Spleen (tissue), 11 donors: ENCODE results near the gene SLIT1. TPM values are rescaled to one million over a fixed set of nuclear protein-coding genes. Genes with fewer than 3 reads are reported as not detected.

ENCODE experiments used
- DNase-seq: peaks from one replicate; pipeline ENCODE4 v3.0.0-alpha.2; 2020
- H3K27ac ChIP-seq, 8 donors: fragments of 200-600 bp; sonication (generic) in 7 of 8; 1 replicate in 4 of 8; 2 replicates in 4 of 8; pipeline versions ENCODE4 v1.5.0 to v1.8.0; 2016 to 2021; ENCODE audit warnings: inconsistent platforms in 4 of 8, mild to moderate bottlenecking in 4 of 8, moderate library complexity in 1 of 8
- H3K27me3 ChIP-seq, 7 donors: fragments of 200-600 bp; sonication (generic) in 6 of 7; replicated peaks in 1 of 7; 1 replicate in 4 of 7; 2 replicates in 3 of 7; pipeline versions ENCODE4 v1.5.0 to v1.8.0; 2016 to 2021; ENCODE audit warnings: inconsistent platforms in 3 of 7, mild to moderate bottlenecking in 1 of 7
- H3K36me3 ChIP-seq, 6 donors: fragments of 200-600 bp; sonication (generic) in 5 of 6; 1 replicate in 4 of 6; 2 replicates in 2 of 6; pipeline versions ENCODE4 v1.5.0 to v1.8.0; 2016 to 2021; ENCODE audit warnings: inconsistent platforms in 2 of 6
- H3K4me1 ChIP-seq, 6 donors: fragments of 200-600 bp; sonication (generic) in 5 of 6; 1 replicate in 3 of 6; 2 replicates in 3 of 6; pipeline versions ENCODE4 v1.5.0 to v1.8.0; 2016 to 2021; ENCODE audit warnings: inconsistent platforms in 3 of 6
- H3K4me3 ChIP-seq, 8 donors: fragments of 200-600 bp; sonication (generic) in 7 of 8; 1 replicate in 4 of 8; 2 replicates in 4 of 8; pipeline versions ENCODE4 v1.5.0 to v1.8.0; 2016 to 2021; ENCODE audit warnings: inconsistent platforms in 4 of 8, mild to moderate bottlenecking in 4 of 8, moderate library complexity in 2 of 8
- H3K9me3 ChIP-seq, 8 donors: fragments of 200-600 bp; sonication (generic) in 7 of 8; 1 replicate in 4 of 8; 2 replicates in 4 of 8; pipeline versions ENCODE4 v1.5.0 to v1.8.0; 2016 to 2021; ENCODE audit warnings: inconsistent platforms in 4 of 8
- POLR2A ChIP-seq, 3 donors: fragments of 450-650 bp; IDR thresholded peaks; one replicate each; pipeline ENCODE4 v1.5.1; 2017; ENCODE audit warnings: antibody characterized with exemption in 3 of 3, mild to moderate bottlenecking in 1 of 3
- POLR2AphosphoS5 ChIP-seq, 3 donors: sonication (generic); formaldehyde crosslinking; IDR thresholded peaks; one replicate each; pipeline ENCODE4 v1.5.1; 2017; ENCODE audit warnings: antibody characterized with exemption in 3 of 3
- WGBS, 5 donors: extraction: QIAGEN DNeasy Blood & Tissue Kit in 3 of 5; methylation state at CpG; one replicate each; pipeline versions ENCODE4 v1.1.5 to v1.1.7; 2013 to 2018; 5-methylcytosine and 5-hydroxymethylcytosine counted together
- intact Hi-C: fragments of 100-400 bp; cut with DNase I; formaldehyde crosslinking; loops from one replicate; pipeline ENCODE4 v1.15.0; 2023; ENCODE audit warnings: low total_unique reads
- polyA plus RNA-seq, 3 donors: library from polyadenylated mRNA; stranded (reverse); fragments of 200-250 nt; gene quantifications; one replicate each; pipeline ENCODE4 v1.2.1, GENCODE V29; 2013
- total RNA-seq, 7 donors: library from RNA; depleted of rRNA in 3 of 7; stranded (reverse); fragments of >200 nt in 3 of 7; fragmentation: NEBNext Ultra II Directional in 4 of 7; extraction: Animal tissue kit (Norgen Biotek cat#: 25700) in 4 of 7; gene quantifications; one replicate each; pipeline versions ENCODE4 v1.1.0 to v1.2.1, GENCODE V29; 2016 to 2021
- TF ChIP-seq, protein P1 (sequence below), 11 experiments: fragments of 200-600 bp in 7 of 11; fragments of 450-650 bp in 4 of 11; sonication (generic) in 4 of 11; IDR thresholded peaks in 8 of 11; conservative IDR thresholded peaks in 3 of 11; 1 replicate in 7 of 11; 2 replicates in 4 of 11; pipeline versions ENCODE4 v1.4.0 to v1.8.0; 2016 to 2021; ENCODE audit warnings: antibody characterized with exemption in 11 of 11, inconsistent platforms in 4 of 11, mild to moderate bottlenecking in 1 of 11
- donor health status: healthy with polysubstance abuse.
- donor health status: DM: no; HTN: no; CAD: no; lungs with moderate emphysema.
- donor health status: DM: no; HTN: no; CAD: no.
- donor health status: Bipolar disorder and iron deficiency.
- donor health status: healthy.
- donor health status: DM: no; HTN: no; CAD: no.
- donor health status: DM: yes; HTN: yes; CAD: no.

The SLIT1 gene
- total and polyA plus RNA-seq, 10 donors, result 0.11 to 0.82 (median 0.52) TPM

DNA sequence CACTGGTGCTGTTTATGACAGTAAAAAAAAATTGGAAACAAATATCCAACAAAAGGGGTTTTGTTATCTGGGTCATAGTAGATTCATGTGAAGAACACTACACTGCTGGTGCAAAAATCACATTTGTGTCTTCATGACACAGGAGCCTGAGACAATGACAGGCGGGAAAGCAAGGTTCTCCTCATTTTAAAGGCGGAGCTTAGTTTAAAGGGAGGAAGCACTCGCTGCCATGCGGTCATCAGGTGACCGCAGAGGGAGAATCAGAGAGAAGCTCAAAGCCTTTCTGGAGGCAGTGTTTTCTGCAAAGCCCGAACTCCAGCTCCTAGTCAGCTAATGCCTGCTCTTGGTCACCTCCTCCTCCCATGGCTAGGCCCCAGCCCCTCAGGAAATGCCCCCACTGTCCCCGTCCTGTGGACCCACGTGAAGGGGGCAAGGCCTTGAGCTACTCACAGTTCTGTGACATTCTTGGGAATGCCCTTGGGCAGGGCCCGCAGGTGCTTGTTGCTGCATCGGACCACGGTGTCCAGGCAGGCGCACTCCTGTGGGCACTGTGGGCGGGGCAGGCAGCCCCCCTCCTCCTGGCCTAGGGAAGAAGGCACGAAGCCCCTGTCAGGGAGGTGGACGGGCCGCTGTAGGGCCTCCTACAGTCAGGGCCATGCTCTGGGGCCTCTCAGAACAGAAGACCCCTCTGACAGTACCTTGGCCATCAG lies 146.1 kb downstream of the SLIT1 start:
- H3K36me3 ChIP-seq, result no peaks in the 10 kb centered on the region
- intact Hi-C loops, result no loop called here
- H3K4me1 ChIP-seq, result peaks cover 0 to 14% (median 11%) of the 10 kb centered on the region in 6 donors
- peaks cover 0 to 3% (median 0%) of the 10 kb centered on the region in 8 donors for H3K9me3 ChIP-seq
- H3K27ac ChIP-seq, result no peak overlapping the region
- TF ChIP-seq POLR2AphosphoS5 (IDR thresholded peaks at IDR 0.05) (no peak), POLR2A (IDR thresholded peaks at IDR 0.05) (no peak)
- TF ChIP-seq, protein P1, sequence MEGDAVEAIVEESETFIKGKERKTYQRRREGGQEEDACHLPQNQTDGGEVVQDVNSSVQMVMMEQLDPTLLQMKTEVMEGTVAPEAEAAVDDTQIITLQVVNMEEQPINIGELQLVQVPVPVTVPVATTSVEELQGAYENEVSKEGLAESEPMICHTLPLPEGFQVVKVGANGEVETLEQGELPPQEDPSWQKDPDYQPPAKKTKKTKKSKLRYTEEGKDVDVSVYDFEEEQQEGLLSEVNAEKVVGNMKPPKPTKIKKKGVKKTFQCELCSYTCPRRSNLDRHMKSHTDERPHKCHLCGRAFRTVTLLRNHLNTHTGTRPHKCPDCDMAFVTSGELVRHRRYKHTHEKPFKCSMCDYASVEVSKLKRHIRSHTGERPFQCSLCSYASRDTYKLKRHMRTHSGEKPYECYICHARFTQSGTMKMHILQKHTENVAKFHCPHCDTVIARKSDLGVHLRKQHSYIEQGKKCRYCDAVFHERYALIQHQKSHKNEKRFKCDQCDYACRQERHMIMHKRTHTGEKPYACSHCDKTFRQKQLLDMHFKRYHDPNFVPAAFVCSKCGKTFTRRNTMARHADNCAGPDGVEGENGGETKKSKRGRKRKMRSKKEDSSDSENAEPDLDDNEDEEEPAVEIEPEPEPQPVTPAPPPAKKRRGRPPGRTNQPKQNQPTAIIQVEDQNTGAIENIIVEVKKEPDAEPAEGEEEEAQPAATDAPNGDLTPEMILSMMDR (IDR thresholded peaks at IDR 0.05 in 8 of 11, conservative IDR thresholded peaks at IDR 0.05 in 3 of 11), result no peak
- peaks cover 0 to 9% (median 0%) of the 10 kb centered on the region in 7 donors for H3K27me3 ChIP-seq
- WGBS, 5 donors, result 73 to 89% (median 82%) methylated on average over 10 to 16 of the region's 16 CpGs
- DNase-seq, result no peak
- H3K4me3 ChIP-seq, result no peak overlapping the region

DNA sequence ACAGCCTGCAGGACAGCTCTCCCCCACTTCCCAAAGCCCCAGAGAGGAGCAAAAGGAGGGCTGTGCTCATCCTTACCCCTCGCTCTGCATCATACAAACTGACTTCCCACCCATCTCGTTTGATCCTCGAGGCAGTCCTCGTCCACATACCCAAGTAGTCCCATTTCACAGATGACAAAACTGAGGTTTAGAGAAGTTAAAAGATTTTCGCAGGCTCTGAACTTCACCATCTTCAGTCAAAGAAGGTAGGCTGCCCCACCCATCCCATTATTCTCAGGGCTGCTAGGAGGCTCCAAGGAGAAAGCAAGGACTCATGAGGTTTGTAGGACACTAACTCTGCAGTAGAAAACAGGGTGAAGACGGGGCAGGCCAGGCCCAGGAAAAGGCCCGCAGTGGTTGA lies 147.1 kb downstream of the SLIT1 start:
- intact Hi-C loops, result no loop called here
- no peak overlapping the region for H3K27ac ChIP-seq
- peaks cover 0 to 15% (median 0%) of the 10 kb centered on the region in 7 donors for H3K27me3 ChIP-seq
- H3K9me3 ChIP-seq, result no peaks in the 10 kb centered on the region
- TF ChIP-seq POLR2A (IDR thresholded peaks at IDR 0.05) (no peak), POLR2AphosphoS5 (IDR thresholded peaks at IDR 0.05) (no peak)
- TF ChIP-seq, protein P1 (IDR thresholded peaks at IDR 0.05 in 8 of 11, conservative IDR thresholded peaks at IDR 0.05 in 3 of 11), result no peak
- WGBS, 5 donors, result 84 to 96% (median 92%) methylated on average over 7 of the region's 7 CpGs
- DNase-seq, result no peak
- peaks cover 0 to 14% (median 11%) of the 10 kb centered on the region in 6 donors for H3K4me1 ChIP-seq
- no peaks in the 10 kb centered on the region for H3K36me3 ChIP-seq
- H3K4me3 ChIP-seq, result no peak overlapping the region

DNA sequence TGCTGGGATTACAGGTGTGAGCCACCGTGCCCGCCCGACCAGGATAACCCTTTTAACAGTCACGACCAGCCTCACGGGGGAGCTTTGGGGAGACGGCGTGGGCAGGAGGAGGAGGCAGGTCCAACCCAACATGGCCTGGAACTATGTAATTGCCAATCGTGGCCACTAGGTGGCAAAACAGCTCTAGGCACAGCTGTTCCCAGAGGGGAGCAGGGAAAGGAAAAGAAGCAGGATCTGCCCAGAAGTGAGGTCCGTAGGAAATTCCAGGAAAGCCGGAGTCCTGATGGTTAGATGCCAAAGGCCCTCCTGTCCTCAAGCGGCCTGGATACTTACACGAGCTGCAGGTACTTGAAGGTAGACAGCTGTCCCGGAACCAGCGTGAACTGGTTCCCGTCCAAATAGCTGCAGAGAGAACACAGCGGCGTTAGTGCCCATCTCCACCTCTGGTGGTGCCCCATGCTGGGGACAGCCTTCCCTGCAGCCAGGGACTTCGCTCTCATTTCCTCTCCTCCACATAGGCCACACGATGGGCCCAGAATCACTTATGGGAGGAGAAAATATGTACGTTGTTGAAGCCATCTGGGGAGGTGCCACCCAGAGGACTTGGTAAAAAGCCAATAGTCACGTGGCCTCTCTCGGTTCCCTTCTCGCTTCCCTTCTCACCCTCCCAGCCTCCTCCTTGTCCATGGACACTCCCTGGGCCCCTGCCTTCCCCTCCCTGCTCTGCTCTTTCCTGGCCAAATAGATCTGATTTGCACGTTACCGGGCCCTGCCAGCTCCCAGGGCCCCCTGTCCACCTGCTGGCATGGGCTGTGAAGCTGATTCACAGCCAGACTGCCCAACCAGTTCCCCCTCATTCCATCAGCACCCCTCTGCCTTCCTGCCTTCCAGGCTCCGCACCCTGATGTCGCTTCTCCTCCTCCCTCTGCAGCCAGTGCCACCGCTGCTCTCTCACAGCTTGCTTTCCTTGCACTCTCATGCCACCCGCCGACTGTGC lies 148.1 kb downstream of the SLIT1 start:
- 20 to 26% (median 24%) methylated on average over 27 to 30 of the region's 30 CpGs for WGBS, 5 donors

More for the DNA sequence above, 148.1 kb downstream of the SLIT1 start:
- peaks cover 0 to 14% (median 11%) of the 10 kb centered on the region in 6 donors for H3K4me1 ChIP-seq
- no peaks in the 10 kb centered on the region for H3K9me3 ChIP-seq
- H3K36me3 ChIP-seq, result no peaks in the 10 kb centered on the region
- intact Hi-C loops, result no loop called here
- peak overlapping the region in 5 of 8 donors; percentile 23 to 61 (median 32) for H3K27ac ChIP-seq
- peak overlapping the region; percentile 18 to 71 (median 42) for H3K4me3 ChIP-seq
- peaks cover 0 to 15% (median 0%) of the 10 kb centered on the region in 7 donors for H3K27me3 ChIP-seq
- DNase-seq, result peak; percentile 87
- TF ChIP-seq, protein P1 (IDR thresholded peaks at IDR 0.05 in 8 of 11, conservative IDR thresholded peaks at IDR 0.05 in 3 of 11), result peak; percentile 73 to 92 (median 89)
- TF ChIP-seq POLR2AphosphoS5 (IDR thresholded peaks at IDR 0.05), result peak in 1 of 3 donors; percentile 8
- no peak for TF ChIP-seq POLR2A (IDR thresholded peaks at IDR 0.05)
